Measurements from ENCODE around the gene DST. TPM values are rescaled to one million over a fixed set of nuclear protein-coding genes. Genes with fewer than 3 reads are reported as not detected.

The DST gene
- total and polyA plus RNA-seq, 11 donors, result 107 to 607 (median 366) TPM

GRCh38 chr6:56655249-56655648 lies 12.6 kb upstream of the DST start:
- peaks cover 4 to 70% (median 44%) of the 10 kb centered on the region in 12 donors for H3K4me1 ChIP-seq
- ATAC-seq (no peak), DNase-seq (no peak)
- H3K27ac ChIP-seq, result peak overlapping the region in 1 of 12 donors; percentile 15
- no peaks in the 10 kb centered on the region for H3K9me3 ChIP-seq
- H3K27me3 ChIP-seq, result no peaks in the 10 kb centered on the region
- H3K4me3 ChIP-seq, result no peak overlapping the region
- intact Hi-C loops (cut with DNase I), result no loop called here
- H3K36me3 ChIP-seq, result peaks cover 0 to 12% (median 0%) of the 10 kb centered on the region in 9 donors
- TF ChIP-seq, protein P1, sequence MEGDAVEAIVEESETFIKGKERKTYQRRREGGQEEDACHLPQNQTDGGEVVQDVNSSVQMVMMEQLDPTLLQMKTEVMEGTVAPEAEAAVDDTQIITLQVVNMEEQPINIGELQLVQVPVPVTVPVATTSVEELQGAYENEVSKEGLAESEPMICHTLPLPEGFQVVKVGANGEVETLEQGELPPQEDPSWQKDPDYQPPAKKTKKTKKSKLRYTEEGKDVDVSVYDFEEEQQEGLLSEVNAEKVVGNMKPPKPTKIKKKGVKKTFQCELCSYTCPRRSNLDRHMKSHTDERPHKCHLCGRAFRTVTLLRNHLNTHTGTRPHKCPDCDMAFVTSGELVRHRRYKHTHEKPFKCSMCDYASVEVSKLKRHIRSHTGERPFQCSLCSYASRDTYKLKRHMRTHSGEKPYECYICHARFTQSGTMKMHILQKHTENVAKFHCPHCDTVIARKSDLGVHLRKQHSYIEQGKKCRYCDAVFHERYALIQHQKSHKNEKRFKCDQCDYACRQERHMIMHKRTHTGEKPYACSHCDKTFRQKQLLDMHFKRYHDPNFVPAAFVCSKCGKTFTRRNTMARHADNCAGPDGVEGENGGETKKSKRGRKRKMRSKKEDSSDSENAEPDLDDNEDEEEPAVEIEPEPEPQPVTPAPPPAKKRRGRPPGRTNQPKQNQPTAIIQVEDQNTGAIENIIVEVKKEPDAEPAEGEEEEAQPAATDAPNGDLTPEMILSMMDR (IDR thresholded peaks at IDR 0.05), result no peak
- no peak for TF ChIP-seq POLR2A (IDR thresholded peaks at IDR 0.05)
- 53 to 75% (median 64%) methylated on average over 1 of the region's 1 CpG for WGBS, 4 donors

- TF ChIP-seq, protein P1 (IDR thresholded peaks at IDR 0.05), result no peak
- TF ChIP-seq POLR2A (IDR thresholded peaks at IDR 0.05), result no peak
- peak in 2 of 4 donors; percentile 41 to 79 for ATAC-seq
- WGBS, 4 donors, result 60 to 66% (median 64%) methylated on average over 2 of the region's 2 CpGs
- Histone ChIP-seq H3K27ac (peak overlapping the region in 3 of 12 donors; percentile 18 to 44 (median 19)), H3K4me1 (peaks cover 4 to 66% (median 43%) of the 10 kb centered on the region in 12 donors), H3K27me3 (no peaks in the 10 kb centered on the region), H3K4me3 (no peak overlapping the region), H3K36me3 (peaks cover 0 to 32% (median 4%) of the 10 kb centered on the region in 9 donors), H3K9me3 (no peaks in the 10 kb centered on the region)
- intact Hi-C loops (cut with DNase I), result loop anchor here in 1 of 10 donors (5.0 kb wide), 1 partner anchor 39 kb away; no protein-coding TSS in a partner anchor
- no peak for DNase-seq
Observed at GRCh38 chr6:56652994-56653393, 10.3 kb upstream of the DST start.

- DNase-seq, result no peak
- Histone ChIP-seq H3K36me3 (peaks cover 0 to 40% (median 7%) of the 10 kb centered on the region in 9 donors), H3K9me3 (no peaks in the 10 kb centered on the region), H3K4me3 (no peak overlapping the region), H3K27me3 (no peaks in the 10 kb centered on the region), H3K27ac (peak overlapping the region in 5 of 12 donors; percentile 3 to 24 (median 17)), H3K4me1 (peaks cover 4 to 64% (median 41%) of the 10 kb centered on the region in 12 donors)
- TF ChIP-seq POLR2A (IDR thresholded peaks at IDR 0.05), result no peak
- TF ChIP-seq, protein P1 (IDR thresholded peaks at IDR 0.05), result no peak
- WGBS, 4 donors, result 40 to 60% (median 55%) methylated on average over 1 of the region's 1 CpG
- intact Hi-C loops (cut with DNase I), result loop anchor here in 1 of 10 donors (5.0 kb wide), 1 partner anchor 40 kb away; no protein-coding TSS in a partner anchor
- peak in 1 of 4 donors; percentile 52 for ATAC-seq
Observed at GRCh38 chr6:56652231-56652630, 9.5 kb upstream of the DST start.

- no peak overlapping the region for H3K27ac ChIP-seq
Observed at GRCh38 chr6:56650191-56650590, 7.5 kb upstream of the DST start.

More at GRCh38 chr6:56650191-56650590, 7.5 kb upstream of the DST start:
- H3K36me3 ChIP-seq, result peaks cover 0 to 60% (median 11%) of the 10 kb centered on the region in 9 donors
- intact Hi-C loops (cut with DNase I), result loop anchor here in 1 of 10 donors (5.0 kb wide), 1 partner anchor 42 kb away; no protein-coding TSS in a partner anchor
- TF ChIP-seq, protein P1 (IDR thresholded peaks at IDR 0.05), result no peak
- no peak for TF ChIP-seq POLR2A (IDR thresholded peaks at IDR 0.05)
- no peaks in the 10 kb centered on the region for H3K27me3 ChIP-seq
- H3K4me3 ChIP-seq, result no peak overlapping the region
- DNase-seq (no peak), ATAC-seq (no peak)
- WGBS, 4 donors, result 90 to 94% (median 92%) methylated on average over 1 of the region's 1 CpG
- H3K4me1 ChIP-seq, result peaks cover 0 to 48% (median 26%) of the 10 kb centered on the region in 12 donors
- no peaks in the 10 kb centered on the region for H3K9me3 ChIP-seq

Measured in heart left ventricle (tissue), 16 donors.